Measurements from ENCODE around the gene SLC39A11. TPM values are rescaled to one million over a fixed set of nuclear protein-coding genes. Genes with fewer than 3 reads are reported as not detected.

SLC39A11 gene
- total RNA-seq, 1 experiment from 2014 or later: 57.1 TPM

DNA sequence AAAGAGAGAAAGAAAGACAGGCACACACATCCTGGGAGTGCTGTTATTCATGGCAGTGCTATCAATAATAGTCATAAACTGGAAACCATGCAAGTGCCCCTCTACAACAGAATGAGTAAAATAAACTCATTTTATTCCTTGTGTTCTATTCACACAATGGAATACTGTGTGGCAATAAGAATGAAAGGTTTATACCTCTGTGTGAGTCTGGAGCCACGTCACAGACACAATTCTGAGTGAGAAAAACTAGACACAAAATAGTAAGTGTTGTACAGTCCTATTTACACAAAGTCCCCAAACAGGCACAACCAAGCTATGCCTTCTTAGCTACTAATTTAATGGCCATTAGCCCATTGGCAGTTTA lies 429.7 kb downstream of the SLC39A11 start:
- Histone ChIP-seq H2AFZ (no peak overlapping the region), H3K79me2 (ENCODE audit: low read depth) (peaks cover 12% of the 10 kb centered on the region; the same call in 1 of the 2 replicates), H3K4me1 (replicated peaks; ENCODE audit: insufficient read depth) (peaks cover 38% of the 10 kb centered on the region), H3K9me3 (ENCODE audit: insufficient read depth, low read depth) (no peaks in the 10 kb centered on the region; the same call in 1 of the 2 replicates), H3K4me3 (no peak overlapping the region), H3K4me2 (no peak overlapping the region), H3K27ac (peak overlapping the region; percentile 92), H3K27me3 (ENCODE audit: insufficient read depth, low read depth) (no peaks in the 10 kb centered on the region), H4K20me1 (ENCODE audit: insufficient read depth) (no peaks in the 10 kb centered on the region), H3K9me2 (ENCODE audit: insufficient read depth) (no peaks in the 10 kb centered on the region), H3F3A (ENCODE audit: insufficient read depth, low read depth) (peaks cover 28% of the 10 kb centered on the region), H3K36me3 (ENCODE audit: low read depth) (no peaks in the 10 kb centered on the region)
- BruUV-seq (replicated peaks): no TSS peak
- intact Hi-C loops (cut with micrococcal nuclease; ENCODE audit: unreplicated experiment): no loop called here
- ChIA-PET CTCF (no interaction called here), POLR2A (ENCODE audit: unreplicated experiment) (no interaction called here)
- no peak for DNase-seq
- no peak for TF ChIP-seq EZH2 (IDR thresholded peaks at IDR 0.05; ENCODE audit: low read depth)
- TF ChIP-seq, protein P1, sequence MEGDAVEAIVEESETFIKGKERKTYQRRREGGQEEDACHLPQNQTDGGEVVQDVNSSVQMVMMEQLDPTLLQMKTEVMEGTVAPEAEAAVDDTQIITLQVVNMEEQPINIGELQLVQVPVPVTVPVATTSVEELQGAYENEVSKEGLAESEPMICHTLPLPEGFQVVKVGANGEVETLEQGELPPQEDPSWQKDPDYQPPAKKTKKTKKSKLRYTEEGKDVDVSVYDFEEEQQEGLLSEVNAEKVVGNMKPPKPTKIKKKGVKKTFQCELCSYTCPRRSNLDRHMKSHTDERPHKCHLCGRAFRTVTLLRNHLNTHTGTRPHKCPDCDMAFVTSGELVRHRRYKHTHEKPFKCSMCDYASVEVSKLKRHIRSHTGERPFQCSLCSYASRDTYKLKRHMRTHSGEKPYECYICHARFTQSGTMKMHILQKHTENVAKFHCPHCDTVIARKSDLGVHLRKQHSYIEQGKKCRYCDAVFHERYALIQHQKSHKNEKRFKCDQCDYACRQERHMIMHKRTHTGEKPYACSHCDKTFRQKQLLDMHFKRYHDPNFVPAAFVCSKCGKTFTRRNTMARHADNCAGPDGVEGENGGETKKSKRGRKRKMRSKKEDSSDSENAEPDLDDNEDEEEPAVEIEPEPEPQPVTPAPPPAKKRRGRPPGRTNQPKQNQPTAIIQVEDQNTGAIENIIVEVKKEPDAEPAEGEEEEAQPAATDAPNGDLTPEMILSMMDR (conservative IDR thresholded peaks at IDR 0.05): no peak

DNA sequence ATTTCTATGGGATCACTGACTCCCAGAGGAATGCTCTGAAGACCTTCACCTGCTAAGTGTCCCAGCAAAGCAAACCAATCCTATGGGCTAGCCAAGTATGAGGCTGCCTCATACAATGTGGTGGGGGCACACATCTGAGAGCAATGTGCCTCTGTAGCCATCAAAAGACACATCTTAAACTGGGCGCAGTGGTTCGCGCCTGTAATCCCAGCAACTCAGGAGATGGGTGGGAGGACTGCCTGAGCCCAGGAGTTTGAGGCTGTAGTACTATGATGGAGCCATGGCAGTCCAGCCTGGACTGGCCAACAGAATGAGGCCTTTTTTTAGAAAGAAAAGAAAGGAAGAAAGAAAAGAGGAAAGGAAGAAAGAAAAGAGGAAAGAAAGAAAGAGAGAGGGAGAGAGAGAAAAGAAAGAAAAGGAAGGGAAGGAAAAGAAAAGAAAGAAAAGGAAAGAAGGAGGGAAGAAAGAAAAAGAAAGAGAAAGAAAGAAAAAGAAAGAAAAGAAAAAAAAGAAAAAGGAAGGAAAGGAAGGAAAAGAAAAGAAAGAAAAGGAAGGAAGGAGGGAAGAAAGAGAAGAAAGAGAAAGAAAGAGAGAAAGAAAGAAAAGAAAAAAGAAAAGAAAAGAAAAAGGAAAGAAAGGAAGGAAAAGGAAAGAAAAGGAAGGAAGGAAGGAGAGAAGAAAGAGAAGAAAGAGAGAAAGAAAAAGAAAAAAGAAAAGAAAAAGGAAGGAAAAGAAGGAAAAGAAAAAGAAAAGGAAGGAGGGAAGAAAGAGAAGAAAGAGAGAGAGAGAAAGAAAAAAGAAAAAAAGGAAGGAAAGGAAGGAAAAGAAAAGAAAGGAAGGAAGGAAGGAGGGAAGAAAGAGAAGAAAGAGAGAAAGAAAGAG lies 430.3 kb downstream of the SLC39A11 start:
- DNase-seq: no peak
- intact Hi-C loops (cut with micrococcal nuclease; ENCODE audit: unreplicated experiment): loop anchor here (1.0 kb wide), 5 partner anchors 22 to 73 kb away; no protein-coding TSS in a partner anchor
- no peak overlapping the region for H2AFZ ChIP-seq
- H3K27ac ChIP-seq: peak overlapping the region; percentile 92
- no peaks in the 10 kb centered on the region for H3K36me3 ChIP-seq (ENCODE audit: low read depth)
- POLR2A ChIA-PET (ENCODE audit: unreplicated experiment): interaction anchor here (0.5 to 0.6 kb wide), 2 partner anchors 22 to 69 kb away, joined by 3 to 4 read pairs; no protein-coding TSS in a partner anchor
- no peaks in the 10 kb centered on the region for H3K27me3 ChIP-seq (ENCODE audit: insufficient read depth, low read depth)
- BruUV-seq (replicated peaks): no TSS peak
- H3F3A ChIP-seq (ENCODE audit: insufficient read depth, low read depth): peaks cover 28% of the 10 kb centered on the region
- H3K4me3 ChIP-seq: no peak overlapping the region
- no peaks in the 10 kb centered on the region; the same call in 1 of the 2 replicates for H3K9me3 ChIP-seq (ENCODE audit: insufficient read depth, low read depth)
- CTCF ChIA-PET: interaction anchor here (1.6 kb wide), 1 partner anchor 55 kb away, joined by 3 read pairs; no protein-coding TSS in a partner anchor
- H3K9me2 ChIP-seq (ENCODE audit: insufficient read depth): no peaks in the 10 kb centered on the region
- H3K4me2 ChIP-seq: peak overlapping the region; percentile 69
- H3K79me2 ChIP-seq (ENCODE audit: low read depth): peaks cover 12% of the 10 kb centered on the region; the same call in 1 of the 2 replicates
- no peaks in the 10 kb centered on the region for H4K20me1 ChIP-seq (ENCODE audit: insufficient read depth)
- TF ChIP-seq, protein P1 (conservative IDR thresholded peaks at IDR 0.05): no peak
- TF ChIP-seq EZH2 (IDR thresholded peaks at IDR 0.05; ENCODE audit: low read depth): no peak
- H3K4me1 ChIP-seq (replicated peaks; ENCODE audit: insufficient read depth): peaks cover 44% of the 10 kb centered on the region

DNA sequence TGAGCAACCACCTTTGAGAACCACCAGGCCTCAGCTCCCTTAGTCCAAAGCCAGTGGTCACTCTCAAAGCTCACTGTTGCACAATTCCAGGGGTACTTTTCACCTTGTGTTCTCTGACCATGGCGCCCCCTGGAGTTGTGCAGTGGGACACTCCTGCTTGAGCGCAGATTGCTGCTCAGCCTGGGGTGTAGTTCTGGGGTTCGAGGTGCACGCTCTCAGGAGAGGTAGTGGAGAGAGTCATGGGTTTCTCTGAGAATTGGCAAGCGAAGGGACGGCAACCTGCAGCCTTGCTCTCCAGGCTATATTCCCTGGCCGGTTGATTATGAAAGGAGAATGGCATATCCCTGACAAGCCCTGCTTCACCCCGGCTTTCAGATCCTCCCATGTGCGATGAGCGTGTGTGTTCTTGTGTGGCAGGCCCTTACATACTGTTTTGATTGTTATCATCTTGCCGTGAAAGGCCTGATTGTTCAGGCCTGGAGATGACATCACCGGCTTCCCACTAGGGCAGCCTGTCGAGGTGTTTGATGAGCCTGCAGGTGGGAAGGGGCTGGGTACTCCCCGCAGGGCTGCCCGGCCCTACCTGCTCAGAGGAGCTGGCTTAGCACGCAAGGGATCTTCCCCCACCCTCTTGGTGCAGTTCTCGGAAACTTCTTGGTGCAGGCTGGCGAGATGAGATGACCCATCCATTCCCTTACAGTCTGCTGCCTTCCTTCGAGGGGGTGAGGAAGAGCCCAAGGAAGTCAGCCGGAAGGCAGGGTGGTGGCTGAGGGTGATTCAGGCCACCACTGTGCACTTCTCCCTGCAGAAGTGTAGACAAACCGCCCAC lies 431.2 kb downstream of the SLC39A11 start:
- Histone ChIP-seq H3K79me2 (ENCODE audit: low read depth) (peaks cover 12% of the 10 kb centered on the region; the same call in 1 of the 2 replicates), H4K20me1 (ENCODE audit: insufficient read depth) (no peaks in the 10 kb centered on the region), H3F3A (ENCODE audit: insufficient read depth, low read depth) (peaks cover 28% of the 10 kb centered on the region), H3K27me3 (ENCODE audit: insufficient read depth, low read depth) (no peaks in the 10 kb centered on the region), H3K4me2 (peak overlapping the region; percentile 69), H3K4me3 (0 out of 2 replicates have a peak overlapping the region, but pooled peaks have one; percentile 22), H3K9me3 (ENCODE audit: insufficient read depth, low read depth) (no peaks in the 10 kb centered on the region; the same call in 1 of the 2 replicates), H3K27ac (peak overlapping the region; percentile 92), H3K9me2 (ENCODE audit: insufficient read depth) (no peaks in the 10 kb centered on the region), H3K4me1 (replicated peaks; ENCODE audit: insufficient read depth) (peaks cover 44% of the 10 kb centered on the region), H3K36me3 (ENCODE audit: low read depth) (no peaks in the 10 kb centered on the region), H2AFZ (no peak overlapping the region)
- POLR2A ChIA-PET (ENCODE audit: unreplicated experiment): interaction anchor here (0.5 to 0.6 kb wide), 3 partner anchors 22 to 69 kb away, joined by 3 to 7 read pairs (median 4); no protein-coding TSS in a partner anchor
- intact Hi-C loops (cut with micrococcal nuclease; ENCODE audit: unreplicated experiment): loop anchor here (1.0 kb wide), 5 partner anchors 23 to 72 kb away; no protein-coding TSS in a partner anchor
- no peak for TF ChIP-seq EZH2 (IDR thresholded peaks at IDR 0.05; ENCODE audit: low read depth)
- TF ChIP-seq, protein P1 (conservative IDR thresholded peaks at IDR 0.05): peak; percentile 63
- BruUV-seq (replicated peaks): TSS peak; percentile 94
- CTCF ChIA-PET: interaction anchor here (1.3 to 1.6 kb wide), 2 partner anchors 56 to 66 kb away, joined by 3 to 4 read pairs; no protein-coding TSS in a partner anchor
- DNase-seq: peak; percentile 90 to 98

Data from PC-9 (cell line).